Measurements from ENCODE around the gene ARHGEF2. TPM values are rescaled to one million over a fixed set of nuclear protein-coding genes. Genes with fewer than 3 reads are reported as not detected.
A peak's percentile ranks its signal among the peaks of the same experiment; 100 is the strongest.
"Not testable (repeated sequence)": the region's sequence is repeated elsewhere in the genome, so short reads cannot be mapped to it uniquely, and the experiment has no call there.

Gene ARHGEF2
- total RNA-seq, 3 donors from 2014 or later, result 79.7 to 132 (median 90.5) TPM

DNA sequence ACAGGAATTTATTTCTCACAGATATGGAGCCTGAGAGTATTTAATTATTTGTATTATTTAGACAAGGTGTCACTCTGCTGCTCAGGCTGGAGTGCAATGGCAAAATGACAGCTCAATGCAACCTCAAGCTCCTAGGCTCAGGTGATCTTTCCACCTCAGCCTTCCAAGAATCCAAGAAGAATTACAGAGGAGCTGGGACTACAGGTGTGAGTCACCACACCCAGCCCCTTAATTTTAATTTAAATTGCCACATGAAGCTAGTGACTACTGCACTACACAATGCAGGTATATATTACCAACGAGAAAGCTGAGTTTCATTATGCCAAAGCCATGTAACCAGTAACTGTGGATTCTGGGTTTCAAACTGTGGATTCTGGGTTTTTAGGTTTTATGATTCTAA is 46.3 kb downstream of the ARHGEF2 start:
- Histone ChIP-seq H3K9me3 (no peaks in the 10 kb centered on the region), H3K4me1 (ENCODE audit: low read depth) (peaks cover 48% of the 10 kb centered on the region), H3K4me3 (no peak overlapping the region), H3K36me3 (ENCODE audit: low read depth) (peaks cover 14% of the 10 kb centered on the region)
- ATAC-seq (no peak), DNase-seq (no peak)
- intact Hi-C loops (cut with DNase I, micrococcal nuclease), result no loop called here
- no peak for TF ChIP-seq CTCF (IDR thresholded peaks at IDR 0.05)

DNA sequence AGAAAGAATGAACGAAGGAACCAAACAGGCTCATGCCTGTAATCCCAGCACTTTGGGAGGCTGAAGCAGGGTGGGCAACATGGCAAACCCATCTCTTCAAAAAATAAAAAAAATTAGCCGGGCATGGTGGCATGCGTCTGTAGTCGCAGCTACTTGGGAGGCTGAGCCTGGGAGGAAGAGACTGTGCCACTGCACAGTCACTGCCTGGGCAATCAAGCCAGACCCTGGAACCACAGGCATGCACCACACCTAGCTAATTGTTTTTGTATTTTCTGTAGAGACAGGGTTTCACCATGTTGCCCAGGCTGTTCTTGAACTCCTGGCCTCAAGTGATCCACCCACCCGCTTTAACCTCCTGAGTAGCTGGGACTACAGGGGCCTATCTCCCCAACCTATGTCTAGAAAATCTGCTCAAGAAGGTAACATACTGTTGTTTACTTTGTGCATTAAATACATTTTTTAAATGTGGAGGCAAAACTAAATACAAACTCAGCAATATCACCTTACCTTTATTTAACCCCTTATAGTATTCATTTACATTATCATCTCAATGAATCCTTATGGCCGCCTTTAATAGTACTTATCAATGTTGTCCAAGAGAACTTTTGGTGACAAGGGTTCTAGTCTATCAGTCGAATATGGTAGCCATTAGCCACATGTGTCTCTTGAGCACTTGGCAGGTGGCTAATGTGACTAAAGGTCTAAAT is 46.9 kb downstream of the ARHGEF2 start:
- H3K36me3 ChIP-seq (ENCODE audit: low read depth), result peaks cover 19% of the 10 kb centered on the region

GRCh38 chr1:155930725-155931124 is 47.6 kb downstream of the ARHGEF2 start:
- H3K4me3 ChIP-seq; DNase-seq; H3K9me3 ChIP-seq; intact Hi-C loops (cut with DNase I, micrococcal nuclease); ATAC-seq: not testable (repeated sequence)
- Histone ChIP-seq H3K36me3 (ENCODE audit: low read depth) (peaks cover 27% of the 10 kb centered on the region), H3K4me1 (ENCODE audit: low read depth) (peaks cover 48% of the 10 kb centered on the region)

More for the DNA sequence above, 46.9 kb downstream of the ARHGEF2 start:
- TF ChIP-seq CTCF (IDR thresholded peaks at IDR 0.05), result no peak
- DNase-seq, result peak in 2 of 3 donors; percentile 30 to 51
- Histone ChIP-seq H3K9me3 (no peaks in the 10 kb centered on the region), H3K4me3 (no peak overlapping the region), H3K4me1 (ENCODE audit: low read depth) (peaks cover 48% of the 10 kb centered on the region)
- ATAC-seq, result peak; percentile 52
- intact Hi-C loops (cut with DNase I, micrococcal nuclease), result no loop called here

- H3K9me3 ChIP-seq, result no peaks in the 10 kb centered on the region
- H3K4me1 ChIP-seq (ENCODE audit: low read depth), result peaks cover 41% of the 10 kb centered on the region
- DNase-seq, result no peak
- peaks cover 28% of the 10 kb centered on the region for H3K36me3 ChIP-seq (ENCODE audit: low read depth)
- intact Hi-C loops (cut with DNase I, micrococcal nuclease), result no loop called here
- no peak overlapping the region for H3K4me3 ChIP-seq
- peak; percentile 41 for ATAC-seq
- no peak for TF ChIP-seq CTCF (IDR thresholded peaks at IDR 0.05)
Observed at GRCh38 chr1:155929057-155929456, 49.3 kb downstream of the ARHGEF2 start.

DNA sequence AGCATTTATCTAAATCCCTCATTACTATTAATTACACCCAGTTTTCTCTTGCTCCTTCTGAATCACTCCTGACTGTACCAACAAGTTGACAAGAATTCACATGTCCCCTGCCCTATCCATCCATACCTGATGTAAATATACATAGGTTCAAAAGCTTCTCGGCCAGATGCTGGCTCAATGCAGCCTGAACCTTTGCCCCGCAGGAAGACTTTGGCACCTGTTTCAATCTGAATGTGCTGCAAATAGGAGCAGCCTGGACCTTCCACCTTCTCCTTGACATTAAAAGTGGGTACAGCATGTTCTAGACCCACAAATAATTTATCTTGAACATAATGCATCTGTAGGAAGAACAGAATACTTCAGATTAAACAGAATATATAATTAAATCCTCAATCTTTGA is 52.8 kb downstream of the ARHGEF2 start:
- intact Hi-C loops (cut with DNase I, micrococcal nuclease), result no loop called here
- H3K4me1 ChIP-seq (ENCODE audit: low read depth), result peaks cover 10% of the 10 kb centered on the region
- peaks cover 45% of the 10 kb centered on the region for H3K36me3 ChIP-seq (ENCODE audit: low read depth)
- no peaks in the 10 kb centered on the region for H3K9me3 ChIP-seq
- TF ChIP-seq CTCF (IDR thresholded peaks at IDR 0.05), result no peak
- no peak for ATAC-seq
- H3K4me3 ChIP-seq, result no peak overlapping the region
- no peak for DNase-seq

DNA sequence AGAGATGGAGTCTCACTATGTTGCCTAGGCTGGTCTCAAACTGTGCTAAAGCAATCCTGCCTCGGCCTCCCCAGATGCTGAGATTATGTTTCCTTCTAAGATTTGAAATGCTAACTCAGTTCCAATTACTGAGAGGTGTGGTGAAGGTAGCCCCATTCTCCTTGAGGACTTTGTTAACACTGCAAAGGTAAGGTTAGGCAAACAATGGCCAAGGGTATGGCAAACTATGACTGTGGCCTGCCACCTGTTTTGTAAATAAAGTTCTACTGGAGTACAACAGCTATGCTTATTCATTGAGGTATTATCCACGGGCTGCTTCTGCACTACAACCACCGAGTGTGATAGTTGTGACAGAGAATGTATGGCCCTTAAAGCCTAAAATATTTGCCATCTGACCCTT is 57.6 kb downstream of the ARHGEF2 start:
- TF ChIP-seq CTCF (IDR thresholded peaks at IDR 0.05), result no peak
- intact Hi-C loops (cut with DNase I, micrococcal nuclease), result no loop called here
- no peaks in the 10 kb centered on the region for H3K9me3 ChIP-seq
- H3K36me3 ChIP-seq (ENCODE audit: low read depth), result peaks cover 48% of the 10 kb centered on the region
- ATAC-seq (peak; percentile 51), DNase-seq (no peak)
- no peak overlapping the region for H3K4me3 ChIP-seq
- no peaks in the 10 kb centered on the region for H3K4me1 ChIP-seq (ENCODE audit: low read depth)
